ENCODE results near the gene NXPH4.
A peak's percentile ranks its signal among the peaks of the same experiment; 100 is the strongest.

The NXPH4 gene

GRCh38 chr12:57244312-57244696, 27.7 kb downstream of the NXPH4 start:
- no peak for DNase-seq

DNA sequence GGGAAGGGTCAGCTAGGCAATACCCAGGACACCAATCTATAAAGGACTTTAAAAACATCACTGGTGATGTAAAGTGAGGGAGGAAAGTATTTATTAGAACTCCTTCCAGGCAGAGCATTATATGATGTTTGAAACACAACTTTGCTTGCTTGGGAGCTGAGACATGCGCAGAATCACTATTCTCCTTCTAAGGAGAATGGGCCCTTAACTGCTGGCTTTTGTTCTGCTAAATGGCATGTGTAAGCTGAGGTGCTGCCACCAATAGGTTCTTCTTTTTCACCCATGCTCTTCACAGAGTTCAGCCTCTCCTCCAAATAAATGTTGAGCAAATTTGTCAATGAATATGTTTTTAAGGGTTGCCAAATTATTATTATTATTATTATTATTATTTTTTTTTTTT, 30.4 kb downstream of the NXPH4 start:
- DNase-seq = no peak

DNA sequence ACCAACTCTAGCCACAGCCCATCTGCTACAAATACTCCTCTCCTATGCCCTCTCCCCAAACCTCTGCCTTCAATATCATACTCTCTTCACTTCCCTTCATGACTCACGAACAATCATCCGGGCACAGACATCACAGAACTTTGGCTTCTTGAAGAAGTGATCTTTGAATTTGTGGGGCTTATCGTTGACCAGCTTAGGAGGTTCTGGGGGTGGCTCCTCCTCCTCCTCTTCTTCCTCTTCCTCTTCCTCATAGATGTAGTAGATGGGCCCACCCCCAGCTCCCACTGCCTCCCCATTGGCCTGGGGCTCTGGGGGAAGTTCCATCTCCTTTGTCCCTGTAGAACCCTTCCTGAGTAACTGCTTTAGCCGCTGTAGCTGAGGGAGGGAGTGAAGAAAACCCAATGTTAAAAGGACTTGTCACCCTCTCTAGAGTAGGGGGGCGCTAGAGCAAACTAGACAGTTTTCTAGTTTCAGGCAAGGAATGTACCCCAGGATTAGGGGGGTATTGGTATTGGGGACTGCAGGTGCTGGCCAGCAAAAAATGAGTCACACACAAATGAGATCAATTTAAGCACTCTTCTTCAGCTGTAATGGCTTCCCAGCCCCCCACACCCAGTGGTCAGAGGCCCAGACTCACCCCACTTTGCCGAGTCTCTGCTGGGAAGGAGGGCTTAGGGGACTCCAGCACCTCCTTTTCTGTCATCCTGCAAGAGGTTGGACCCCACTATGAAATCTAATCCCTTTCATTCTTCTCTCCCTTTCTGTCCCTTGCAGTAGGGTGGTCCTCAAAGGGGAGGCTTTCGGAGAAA, 32.5 kb downstream of the NXPH4 start:
- DNase-seq = no peak

- no peak for DNase-seq
Measured at GRCh38 chr12:57250541-57250940, 33.9 kb downstream of the NXPH4 start.

DNA sequence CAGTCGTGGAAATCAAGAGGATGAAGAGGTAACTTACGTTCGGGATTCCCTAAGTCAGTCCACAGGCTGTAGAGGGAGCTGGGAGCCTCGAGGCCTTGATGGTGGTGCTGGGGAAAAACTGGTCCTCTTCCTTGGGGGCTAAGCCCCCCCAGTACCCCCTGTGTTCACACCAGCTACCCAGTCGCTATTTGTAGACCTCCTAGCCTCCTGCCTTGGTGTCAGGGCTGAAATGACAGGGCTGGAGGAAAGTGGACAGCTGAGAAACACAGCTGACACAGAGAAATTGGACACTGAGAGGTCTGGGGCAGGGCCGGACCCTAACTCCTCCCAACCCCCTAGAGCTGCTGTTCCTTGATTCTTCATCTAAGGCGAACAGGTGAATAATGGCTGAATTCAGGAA, 34.4 kb downstream of the NXPH4 start, which contains the start of gene STAC3:
Gene STAC3, minus strand, starts transcription at position 232 of the 400 bp plus-strand sequence. CDS start 1,551 bp downstream, outside the sequence.
- no peak for DNase-seq

DNA sequence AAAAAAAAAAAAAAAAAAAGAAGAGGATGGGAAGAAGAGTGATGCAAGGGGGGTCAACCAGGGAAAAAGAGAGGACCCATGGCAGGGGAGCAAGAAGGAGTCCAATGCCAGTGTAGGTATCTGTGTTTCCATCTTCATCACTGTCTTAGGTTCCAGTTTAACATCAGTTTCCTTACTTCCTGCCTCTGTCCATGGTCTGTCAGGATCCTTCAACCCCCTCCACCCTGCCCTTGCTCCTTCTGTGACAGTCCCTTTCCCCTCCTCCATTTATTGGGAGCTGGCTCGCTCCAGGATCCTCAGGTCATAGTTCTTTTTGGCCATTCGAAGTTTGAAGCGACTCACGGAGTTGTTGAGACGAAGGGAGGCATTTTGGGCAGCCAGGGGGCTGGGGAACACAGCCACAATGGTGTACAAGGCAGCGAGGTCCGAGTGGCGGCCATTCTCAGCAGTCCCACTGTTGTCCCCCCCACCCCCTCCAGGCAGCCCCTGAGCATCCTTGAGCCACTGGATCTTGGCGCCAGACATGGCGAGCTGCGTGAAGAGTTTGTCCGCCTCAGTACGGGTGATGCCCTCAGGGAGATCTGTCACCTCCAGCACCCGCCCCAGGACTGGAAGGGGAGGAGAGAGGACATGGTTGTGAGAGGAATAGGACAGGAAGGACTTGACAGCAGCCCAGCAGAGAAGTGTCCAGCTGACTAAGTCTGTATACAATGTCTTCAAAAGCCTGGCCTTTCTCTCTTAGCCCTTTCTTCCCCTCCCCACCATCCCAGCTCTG, 38.1 kb downstream of the NXPH4 start:
- DNase-seq = no peak

GRCh38 chr12:57255916-57256315, 39.3 kb downstream of the NXPH4 start:
- DNase-seq = no peak

- DNase-seq = no peak
Measured at GRCh38 chr12:57258977-57259970, 42.7 kb downstream of the NXPH4 start.

- DNase-seq = no peak
Measured at GRCh38 chr12:57260366-57260765, 43.8 kb downstream of the NXPH4 start.

DNA sequence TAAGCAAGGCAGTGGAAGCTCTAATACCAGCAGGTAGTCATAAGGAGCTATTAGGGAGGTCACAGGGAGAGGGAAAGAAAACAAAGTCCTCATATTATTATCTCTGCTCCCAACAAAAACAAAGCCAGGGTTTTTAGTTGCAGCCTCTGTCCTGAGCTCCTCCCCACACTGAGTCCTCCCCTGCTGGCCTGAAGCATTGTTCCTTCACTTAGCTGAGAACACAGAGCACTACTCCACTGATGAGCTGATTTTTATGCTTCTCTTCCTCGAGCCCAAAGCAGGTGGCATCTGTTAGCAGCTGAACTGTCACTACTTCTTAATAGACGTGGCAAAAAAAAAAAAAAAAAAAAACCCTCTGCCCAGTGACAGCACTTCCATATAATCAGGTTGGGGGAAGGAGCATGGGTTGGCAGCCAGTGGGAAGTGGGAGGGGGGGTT, 44.9 kb downstream of the NXPH4 start:
- DNase-seq = peak in 1 of 2 experiments; percentile 34

- DNase-seq = no peak
Measured at GRCh38 chr12:57262126-57262822, 45.7 kb downstream of the NXPH4 start.

DNA sequence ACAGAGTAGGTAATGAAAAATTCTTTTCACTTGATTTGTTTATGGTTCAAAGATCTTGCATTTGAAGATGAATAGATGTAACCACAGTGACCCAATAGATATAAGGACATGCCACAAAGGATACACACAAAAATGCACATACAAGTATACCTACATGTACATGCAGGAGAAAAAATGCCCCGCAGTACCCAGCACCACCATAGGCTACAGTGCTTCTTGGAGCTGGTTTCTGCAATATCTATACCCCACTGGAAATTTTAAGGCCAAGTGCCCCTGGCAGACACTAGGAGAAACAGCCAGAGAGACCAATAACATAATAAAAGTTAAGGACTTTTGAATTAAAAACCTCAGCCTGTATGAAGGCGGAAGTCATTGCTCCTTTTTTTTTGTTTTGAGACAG, 46.5 kb downstream of the NXPH4 start:
- no peak for DNase-seq

GRCh38 chr12:57266681-57267080, 50.1 kb downstream of the NXPH4 start:
- no peak for DNase-seq

DNA sequence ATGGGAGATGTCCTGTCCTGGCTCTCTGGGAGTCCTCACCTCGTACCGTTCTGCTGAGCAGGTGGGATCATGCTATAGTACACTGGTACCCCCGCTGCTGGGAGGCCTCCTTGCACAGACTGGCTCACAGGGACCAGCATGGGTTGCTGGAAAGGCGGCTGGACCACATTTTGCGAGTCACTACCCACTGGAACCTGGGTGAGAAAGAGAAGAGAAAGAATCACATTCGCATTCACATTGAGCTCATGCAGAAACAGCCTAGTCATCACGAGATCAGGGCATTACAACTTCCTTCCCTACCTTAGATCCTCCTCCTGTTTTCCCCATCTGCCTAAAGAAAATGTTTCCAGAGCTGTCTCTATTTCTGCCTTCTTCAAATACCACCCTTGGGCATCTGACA, 51.7 kb downstream of the NXPH4 start:
- DNase-seq = no peak

GRCh38 chr12:57270966-57271470, 54.4 kb downstream of the NXPH4 start:
- DNase-seq = no peak

GRCh38 chr12:57272337-57273151, 56.0 kb downstream of the NXPH4 start:
- DNase-seq = peak; percentile 21 to 27

GRCh38 chr12:57273516-57273915, 56.9 kb downstream of the NXPH4 start:
- no peak for DNase-seq
